RWPE2 (cell line): ENCODE data around the gene KIAA1614.
A peak's percentile ranks its signal among the peaks of the same experiment; 100 is the strongest.

Experiments
- ATAC-seq: fragments of 200-7000 bp; cut with Tn5 transposase; 3 replicates; pipeline ENCODE4 v1.9.1; 2021; ENCODE audit warnings: low read depth
- DNase-seq: peaks from one replicate; pipeline ENCODE4 v3.0.0-alpha.2; 2020; ENCODE audit warnings: low spot score
- H3K27ac ChIP-seq: fragments of 450-650 bp; 2 replicates; pipeline ENCODE4 v1.5.1; 2017; ENCODE audit warnings: mild to moderate bottlenecking; ENCODE audit not compliant: poor library complexity, severe bottlenecking
- H3K27me3 ChIP-seq: fragments of 250-450 bp; sonication (Bioruptor Pico); 2 replicates; pipeline ENCODE4 v1.5.1; 2021; ENCODE audit warnings: mild to moderate bottlenecking, moderate library complexity; ENCODE audit not compliant: insufficient read depth, poor library complexity, severe bottlenecking
- H3K36me3 ChIP-seq: fragments of 250-450 bp; sonication (Bioruptor Pico); 2 replicates; pipeline ENCODE4 v1.5.1; 2020; ENCODE audit warnings: low read depth, mild to moderate bottlenecking, moderate library complexity
- H3K4me1 ChIP-seq: fragments of 250-450 bp; sonication (Bioruptor Pico); 2 replicates; pipeline ENCODE4 v1.5.1; 2021; ENCODE audit warnings: mild to moderate bottlenecking, moderate library complexity; ENCODE audit not compliant: insufficient read depth, poor library complexity, severe bottlenecking
- H3K4me3 ChIP-seq: fragments of 250-450 bp; sonication (Bioruptor Pico); 2 replicates; pipeline ENCODE4 v1.5.1; 2021; ENCODE audit warnings: mild to moderate bottlenecking, moderate library complexity; ENCODE audit not compliant: severe bottlenecking
- H3K9me3 ChIP-seq: fragments of 250-450 bp; sonication (Bioruptor Pico); 2 replicates; pipeline ENCODE4 v1.5.1; 2021; ENCODE audit warnings: mild to moderate bottlenecking, moderate library complexity; ENCODE audit not compliant: severe bottlenecking
- TF ChIP-seq, protein P1 (sequence below): fragments of 450-650 bp; IDR thresholded peaks from one replicate; pipeline ENCODE4 v1.5.1; 2017; ENCODE audit warnings: mild to moderate bottlenecking, moderate library complexity; ENCODE audit not compliant: poor library complexity, severe bottlenecking

KIAA1614 gene

DNA sequence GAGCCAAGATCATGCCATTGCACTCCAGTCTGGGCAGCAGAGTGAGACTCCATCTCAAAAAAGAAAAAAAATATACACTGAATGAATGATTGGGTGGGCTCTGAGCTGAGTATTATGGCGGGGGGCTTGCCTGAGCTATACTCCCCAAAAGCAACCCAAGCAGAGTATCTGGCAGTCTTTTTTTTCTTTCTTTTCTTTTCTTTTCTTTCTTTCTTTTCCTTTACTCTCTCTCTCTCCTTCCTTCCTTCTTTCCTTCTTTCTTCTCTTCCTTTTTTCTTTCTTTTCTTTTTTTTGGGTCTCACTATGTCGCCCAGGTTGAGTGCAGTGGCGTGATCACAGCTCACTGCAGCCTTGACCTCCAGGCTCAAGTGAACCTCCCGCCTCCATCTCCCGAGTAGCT is 27.7 kb downstream of the KIAA1614 start:
- H3K9me3 ChIP-seq: no peaks in the 10 kb centered on the region
- H3K4me1 ChIP-seq: no peaks in the 10 kb centered on the region
- ATAC-seq (no peak), DNase-seq (no peak)
- H3K36me3 ChIP-seq: no peaks in the 10 kb centered on the region
- no peaks in the 10 kb centered on the region for H3K27me3 ChIP-seq
- H3K27ac ChIP-seq: no peak overlapping the region
- TF ChIP-seq, protein P1, sequence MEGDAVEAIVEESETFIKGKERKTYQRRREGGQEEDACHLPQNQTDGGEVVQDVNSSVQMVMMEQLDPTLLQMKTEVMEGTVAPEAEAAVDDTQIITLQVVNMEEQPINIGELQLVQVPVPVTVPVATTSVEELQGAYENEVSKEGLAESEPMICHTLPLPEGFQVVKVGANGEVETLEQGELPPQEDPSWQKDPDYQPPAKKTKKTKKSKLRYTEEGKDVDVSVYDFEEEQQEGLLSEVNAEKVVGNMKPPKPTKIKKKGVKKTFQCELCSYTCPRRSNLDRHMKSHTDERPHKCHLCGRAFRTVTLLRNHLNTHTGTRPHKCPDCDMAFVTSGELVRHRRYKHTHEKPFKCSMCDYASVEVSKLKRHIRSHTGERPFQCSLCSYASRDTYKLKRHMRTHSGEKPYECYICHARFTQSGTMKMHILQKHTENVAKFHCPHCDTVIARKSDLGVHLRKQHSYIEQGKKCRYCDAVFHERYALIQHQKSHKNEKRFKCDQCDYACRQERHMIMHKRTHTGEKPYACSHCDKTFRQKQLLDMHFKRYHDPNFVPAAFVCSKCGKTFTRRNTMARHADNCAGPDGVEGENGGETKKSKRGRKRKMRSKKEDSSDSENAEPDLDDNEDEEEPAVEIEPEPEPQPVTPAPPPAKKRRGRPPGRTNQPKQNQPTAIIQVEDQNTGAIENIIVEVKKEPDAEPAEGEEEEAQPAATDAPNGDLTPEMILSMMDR: no peak
- H3K4me3 ChIP-seq: no peak overlapping the region

- DNase-seq (no peak), ATAC-seq (no peak)
- no peak overlapping the region for H3K27ac ChIP-seq
- no peaks in the 10 kb centered on the region for H3K27me3 ChIP-seq
- no peaks in the 10 kb centered on the region for H3K4me1 ChIP-seq
- H3K9me3 ChIP-seq: no peaks in the 10 kb centered on the region
- TF ChIP-seq, protein P1: no peak
- H3K36me3 ChIP-seq: no peaks in the 10 kb centered on the region
- H3K4me3 ChIP-seq: no peak overlapping the region
Measured at GRCh38 chr1:180941518-180942275, 29.0 kb downstream of the KIAA1614 start.

- Histone ChIP-seq H3K36me3 (no peaks in the 10 kb centered on the region), H3K4me1 (no peaks in the 10 kb centered on the region), H3K9me3 (no peaks in the 10 kb centered on the region), H3K4me3 (no peak overlapping the region), H3K27me3 (no peaks in the 10 kb centered on the region), H3K27ac (no peak overlapping the region)
- TF ChIP-seq, protein P1: no peak
- no peak for DNase-seq
- ATAC-seq: no peak
Measured at GRCh38 chr1:180945151-180945550, 32.5 kb downstream of the KIAA1614 start.

- no peak overlapping the region for H3K27ac ChIP-seq
- no peaks in the 10 kb centered on the region for H3K9me3 ChIP-seq
- H3K4me1 ChIP-seq: no peaks in the 10 kb centered on the region
- no peak overlapping the region for H3K4me3 ChIP-seq
- no peaks in the 10 kb centered on the region for H3K27me3 ChIP-seq
- no peak for DNase-seq
- no peaks in the 10 kb centered on the region for H3K36me3 ChIP-seq
- ATAC-seq: 0 out of 3 replicates have a peak, but pooled peaks have one; percentile 11
- TF ChIP-seq, protein P1: no peak
Measured at GRCh38 chr1:180945551-180945950, 32.9 kb downstream of the KIAA1614 start.

DNA sequence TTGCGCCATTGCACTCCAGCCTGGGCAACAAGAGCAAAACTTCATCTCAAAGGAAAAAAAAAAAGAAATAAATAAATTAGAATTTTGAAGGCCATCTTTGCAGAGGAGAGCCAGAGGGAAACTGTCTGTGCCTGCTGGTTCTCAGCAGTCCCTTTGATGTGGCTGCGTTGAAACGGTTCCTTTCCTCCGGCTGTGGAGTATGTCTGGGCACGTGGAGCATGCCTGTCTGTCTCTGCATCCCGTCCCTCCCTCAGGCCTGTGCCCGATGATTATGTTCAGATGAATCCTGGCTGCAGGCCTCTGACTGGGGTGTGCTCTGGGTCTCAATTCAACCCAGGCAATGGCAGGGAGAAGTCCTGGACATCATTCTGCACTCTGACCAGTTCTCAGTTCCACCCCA is 33.4 kb downstream of the KIAA1614 start:
- Histone ChIP-seq H3K36me3 (no peaks in the 10 kb centered on the region), H3K27ac (no peak overlapping the region), H3K4me1 (no peaks in the 10 kb centered on the region), H3K9me3 (no peaks in the 10 kb centered on the region), H3K27me3 (no peaks in the 10 kb centered on the region), H3K4me3 (no peak overlapping the region)
- ATAC-seq (no peak), DNase-seq (no peak)
- TF ChIP-seq, protein P1: no peak
